ENCODE measurements around the gene HUNK. TPM values are rescaled to one million over a fixed set of nuclear protein-coding genes. Genes with fewer than 3 reads are reported as not detected.
"Not testable (repeated sequence)": the region's sequence is repeated elsewhere in the genome, so short reads cannot be mapped to it uniquely, and the experiment has no call there.

Gene HUNK
- total RNA-seq, 6 experiments from 2014 or later: 0.12 to 0.64 (median 0.32) TPM

DNA sequence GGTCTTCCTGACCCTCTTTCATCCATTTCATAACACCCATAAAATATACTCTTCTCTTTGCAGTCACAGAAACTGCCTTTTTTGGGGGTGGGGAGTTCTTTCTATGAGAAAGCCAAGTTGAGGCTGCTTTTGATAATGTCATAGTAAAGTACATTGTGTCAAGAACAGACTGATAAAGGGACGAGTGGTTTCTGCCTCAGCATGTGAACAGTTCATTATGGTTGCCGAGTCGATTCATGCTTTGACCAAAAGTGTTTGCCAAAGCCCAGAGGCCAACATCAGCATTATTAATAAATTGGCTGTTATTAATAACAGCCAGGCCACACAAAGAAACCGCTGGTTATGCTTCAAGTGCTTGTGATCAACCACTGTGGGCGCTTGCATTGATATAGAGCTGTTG is 162.0 kb downstream of the HUNK start:
- TF ChIP-seq POLR2A (IDR thresholded peaks at IDR 0.05): no peak
- TF ChIP-seq, protein P1, sequence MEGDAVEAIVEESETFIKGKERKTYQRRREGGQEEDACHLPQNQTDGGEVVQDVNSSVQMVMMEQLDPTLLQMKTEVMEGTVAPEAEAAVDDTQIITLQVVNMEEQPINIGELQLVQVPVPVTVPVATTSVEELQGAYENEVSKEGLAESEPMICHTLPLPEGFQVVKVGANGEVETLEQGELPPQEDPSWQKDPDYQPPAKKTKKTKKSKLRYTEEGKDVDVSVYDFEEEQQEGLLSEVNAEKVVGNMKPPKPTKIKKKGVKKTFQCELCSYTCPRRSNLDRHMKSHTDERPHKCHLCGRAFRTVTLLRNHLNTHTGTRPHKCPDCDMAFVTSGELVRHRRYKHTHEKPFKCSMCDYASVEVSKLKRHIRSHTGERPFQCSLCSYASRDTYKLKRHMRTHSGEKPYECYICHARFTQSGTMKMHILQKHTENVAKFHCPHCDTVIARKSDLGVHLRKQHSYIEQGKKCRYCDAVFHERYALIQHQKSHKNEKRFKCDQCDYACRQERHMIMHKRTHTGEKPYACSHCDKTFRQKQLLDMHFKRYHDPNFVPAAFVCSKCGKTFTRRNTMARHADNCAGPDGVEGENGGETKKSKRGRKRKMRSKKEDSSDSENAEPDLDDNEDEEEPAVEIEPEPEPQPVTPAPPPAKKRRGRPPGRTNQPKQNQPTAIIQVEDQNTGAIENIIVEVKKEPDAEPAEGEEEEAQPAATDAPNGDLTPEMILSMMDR (IDR thresholded peaks at IDR 0.05): no peak
- intact Hi-C loops (cut with DNase I): no loop called here
- WGBS (ENCODE audit: insufficient coverage, low coverage, low lambda C conversion rate, missing lambda C conversion rate): 82% methylated on average over 4 of the region's 5 CpGs

DNA sequence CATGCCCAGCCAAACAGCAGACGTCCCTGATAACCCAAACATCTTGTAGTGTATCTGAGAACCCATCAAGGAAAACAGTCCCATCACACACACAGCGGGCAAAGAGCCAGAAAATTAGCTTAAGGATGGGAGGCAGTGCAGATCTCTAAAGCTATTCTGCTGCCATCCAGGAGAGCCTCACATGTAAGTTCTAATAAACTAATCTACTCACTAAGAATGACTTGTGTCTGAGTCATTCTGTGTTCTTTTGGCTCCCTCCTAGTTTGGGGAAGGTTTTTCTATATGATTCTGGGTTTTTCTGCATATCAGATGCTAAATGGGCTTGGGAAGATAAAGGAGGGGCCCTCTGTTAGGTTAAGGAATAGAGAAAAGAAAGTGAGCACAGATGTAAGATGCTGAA is 162.8 kb downstream of the HUNK start:
- ATAC-seq: no peak
- intact Hi-C loops (cut with DNase I): no loop called here
- Histone ChIP-seq H3K4me3 (no peak overlapping the region), H3K27me3 (no peaks in the 10 kb centered on the region), H3K36me3 (no peaks in the 10 kb centered on the region), H3K27ac (no peak overlapping the region), H3K9me3 (no peaks in the 10 kb centered on the region), H3K4me1 (no peaks in the 10 kb centered on the region)
- TF ChIP-seq POLR2A (IDR thresholded peaks at IDR 0.05): no peak
- TF ChIP-seq, protein P1 (IDR thresholded peaks at IDR 0.05): no peak
- WGBS (ENCODE audit: insufficient coverage, low coverage, low lambda C conversion rate, missing lambda C conversion rate): 75% methylated on average over 2 of the region's 2 CpGs
- DNase-seq: no peak

More for the DNA sequence above, 162.0 kb downstream of the HUNK start:
- DNase-seq: no peak
- no peaks in the 10 kb centered on the region for H3K27me3 ChIP-seq
- no peak for ATAC-seq
- no peak overlapping the region for H3K4me3 ChIP-seq
- H3K4me1 ChIP-seq: no peaks in the 10 kb centered on the region
- H3K27ac ChIP-seq: no peak overlapping the region
- no peaks in the 10 kb centered on the region for H3K36me3 ChIP-seq
- no peaks in the 10 kb centered on the region for H3K9me3 ChIP-seq

DNA sequence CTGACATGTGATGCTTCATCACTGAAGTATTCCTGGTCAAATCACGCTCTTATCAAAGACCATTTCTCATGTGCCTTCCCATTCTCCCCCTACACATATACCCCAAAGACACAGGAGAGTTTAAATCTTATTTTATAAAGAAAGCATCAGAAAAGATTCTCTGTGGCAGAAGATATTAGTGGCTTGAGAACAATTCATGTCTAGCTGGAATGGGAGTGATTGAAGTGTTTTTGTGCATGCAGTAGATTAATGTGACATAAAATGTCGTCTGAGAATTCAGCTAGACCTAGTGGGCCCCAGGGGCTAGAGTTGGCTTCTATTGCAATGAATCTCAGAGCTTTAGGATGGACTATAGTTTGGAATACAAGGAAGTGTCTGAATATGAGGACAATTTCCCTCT is 163.9 kb downstream of the HUNK start:
- intact Hi-C loops (cut with DNase I): no loop called here
- Histone ChIP-seq H3K9me3 (no peaks in the 10 kb centered on the region), H3K27ac (no peak overlapping the region), H3K4me3 (no peak overlapping the region), H3K4me1 (no peaks in the 10 kb centered on the region), H3K27me3 (no peaks in the 10 kb centered on the region), H3K36me3 (no peaks in the 10 kb centered on the region)
- 40% methylated on average over 2 of the region's 2 CpGs for WGBS (ENCODE audit: insufficient coverage, low coverage, low lambda C conversion rate, missing lambda C conversion rate)
- DNase-seq (no peak), ATAC-seq (no peak)
- no peak for TF ChIP-seq POLR2A (IDR thresholded peaks at IDR 0.05)
- TF ChIP-seq, protein P1 (IDR thresholded peaks at IDR 0.05): no peak

DNA sequence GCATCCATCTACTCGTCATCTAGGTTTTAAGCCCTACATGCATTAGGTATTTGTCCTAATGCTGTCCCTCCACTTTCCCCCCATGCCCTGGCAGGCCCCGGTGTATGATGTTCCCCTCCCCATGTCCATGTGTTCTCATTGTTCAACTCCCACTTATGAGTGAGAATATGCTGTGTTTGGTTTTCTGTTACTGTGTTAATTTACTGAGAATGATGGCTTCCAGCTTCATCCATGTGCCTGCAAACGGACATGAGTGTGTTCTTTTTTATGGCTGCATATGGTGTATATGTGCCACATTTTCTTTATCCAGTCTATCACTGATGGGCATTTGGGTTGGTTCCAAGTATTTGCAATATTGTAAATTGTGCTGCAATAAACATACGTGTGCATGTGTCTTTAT is 165.9 kb downstream of the HUNK start:
- H3K9me3 ChIP-seq; H3K36me3 ChIP-seq; H3K4me3 ChIP-seq; H3K4me1 ChIP-seq; DNase-seq; ATAC-seq; H3K27me3 ChIP-seq; H3K27ac ChIP-seq; intact Hi-C loops (cut with DNase I): not testable (repeated sequence)
- 63% methylated on average over 4 of the region's 4 CpGs for whole genome bisulfite sequencing (ENCODE audit: insufficient coverage, low coverage, low lambda C conversion rate, missing lambda C conversion rate)

DNA sequence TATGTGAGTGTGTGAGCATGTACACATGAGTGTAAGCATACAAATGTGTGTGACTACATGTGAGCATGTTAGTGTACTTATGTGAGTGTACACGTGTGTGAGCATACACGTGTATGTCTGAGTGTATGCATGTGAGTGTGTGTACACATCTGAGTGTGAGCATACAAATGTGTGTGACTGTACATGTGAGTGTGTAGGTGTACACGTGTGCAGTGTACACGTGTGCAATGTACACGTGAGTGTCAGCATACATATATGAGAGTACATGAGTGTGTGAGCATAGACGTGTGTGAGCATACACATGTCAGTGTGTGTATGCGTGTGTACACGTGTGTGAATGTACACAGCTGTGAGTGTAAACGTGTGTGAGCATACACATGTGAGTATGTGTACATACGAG is 170.6 kb downstream of the HUNK start:
- H3K9me3 ChIP-seq: no peaks in the 10 kb centered on the region
- no peaks in the 10 kb centered on the region for H3K4me1 ChIP-seq
- TF ChIP-seq, protein P1 (IDR thresholded peaks at IDR 0.05): no peak
- TF ChIP-seq POLR2A (IDR thresholded peaks at IDR 0.05): no peak
- H3K4me3 ChIP-seq: no peak overlapping the region
- 79% methylated on average over 7 of the region's 10 CpGs for WGBS (ENCODE audit: insufficient coverage, low coverage, low lambda C conversion rate, missing lambda C conversion rate)
- no peak for ATAC-seq
- no peaks in the 10 kb centered on the region for H3K36me3 ChIP-seq
- intact Hi-C loops (cut with DNase I): no loop called here
- no peaks in the 10 kb centered on the region for H3K27me3 ChIP-seq
- DNase-seq: no peak
- no peak overlapping the region for H3K27ac ChIP-seq

Data from right lobe of liver (tissue), 6 donors.